Measurements from ENCODE around the gene TM9SF1. TPM values are rescaled to one million over a fixed set of nuclear protein-coding genes. Genes with fewer than 3 reads are reported as not detected.

Gene TM9SF1
- total and polyA plus RNA-seq, 2 of the 13 experiments (the other 11 are each of a cell fraction or from before 2014, with no cell fraction given): 83.2 to 110 TPM

GRCh38 chr14:24195186-24196070 is at the start of gene TM9SF1 (continued):
- TF ChIP-seq BRF2 (CRISPR knock-in tag; IDR thresholded peaks at IDR 0.05): peak; percentile 99
- peak; percentile 100 for TF ChIP-seq ZNF510 (CRISPR knock-in tag; IDR thresholded peaks at IDR 0.05; ENCODE audit: low read depth)
- no peak for TF ChIP-seq ZNF549 (CRISPR knock-in tag; IDR thresholded peaks at IDR 0.05)
- peak; percentile 100 for TF ChIP-seq TOPORS (CRISPR knock-in tag; IDR thresholded peaks at IDR 0.05)
- no peak for TF ChIP-seq GPBP1L1 (CRISPR knock-in tag; IDR thresholded peaks at IDR 0.05)
- TF ChIP-seq ZNF441 (CRISPR knock-in tag; IDR thresholded peaks at IDR 0.05; ENCODE audit: borderline replicate concordance): peak; percentile 94
- TF ChIP-seq PBX2 (CRISPR knock-in tag; IDR thresholded peaks at IDR 0.05): peak; percentile 48
- TF ChIP-seq ZNF225 (CRISPR knock-in tag; IDR thresholded peaks at IDR 0.05): peak; percentile 94
- no peak; the same call in none of the 2 replicates for TF ChIP-seq HDAC6 (IDR thresholded peaks at IDR 0.05; ENCODE audit: low read depth, low read length)
- 0 out of 2 replicates have a peak, but pooled peaks have one; percentile 0 for TF ChIP-seq IRF1 (CRISPR knock-in tag; IDR thresholded peaks at IDR 0.05; ENCODE audit: low read depth)
- TF ChIP-seq STAG1 (CRISPR knock-in tag; IDR thresholded peaks at IDR 0.05): no peak; the same call in 1 of the 2 replicates
- 0 out of 2 replicates have a peak, but pooled peaks have one; percentile 80 for TF ChIP-seq TGIF2 (CRISPR knock-in tag; IDR thresholded peaks at IDR 0.05)
- TF ChIP-seq TBX2 (CRISPR knock-in tag; IDR thresholded peaks at IDR 0.05; ENCODE audit: borderline replicate concordance): peak; percentile 99
- no peak for TF ChIP-seq RNF219 (CRISPR knock-in tag; IDR thresholded peaks at IDR 0.05)
- TF ChIP-seq MYPOP (CRISPR knock-in tag; IDR thresholded peaks at IDR 0.05): no peak
- peak; percentile 95; the same call in 1 of the 2 replicates for TF ChIP-seq ZNF20 (CRISPR knock-in tag; IDR thresholded peaks at IDR 0.05)
- TF ChIP-seq ZNF7 (CRISPR knock-in tag; IDR thresholded peaks at IDR 0.05): 0 out of 2 replicates have a peak, but pooled peaks have one; percentile 41
- peak; percentile 98 for TF ChIP-seq TIGD3 (CRISPR knock-in tag; IDR thresholded peaks at IDR 0.05; ENCODE audit: borderline replicate concordance)
- TF ChIP-seq TMF1 (CRISPR knock-in tag; IDR thresholded peaks at IDR 0.05; ENCODE audit: low read depth): peak; percentile 99
